ENCODE results near the gene TNIK.

TNIK gene

GRCh38 chr3:171218069-171218468 lies 242.1 kb downstream of the TNIK start:
- no peak for DNase-seq

DNA sequence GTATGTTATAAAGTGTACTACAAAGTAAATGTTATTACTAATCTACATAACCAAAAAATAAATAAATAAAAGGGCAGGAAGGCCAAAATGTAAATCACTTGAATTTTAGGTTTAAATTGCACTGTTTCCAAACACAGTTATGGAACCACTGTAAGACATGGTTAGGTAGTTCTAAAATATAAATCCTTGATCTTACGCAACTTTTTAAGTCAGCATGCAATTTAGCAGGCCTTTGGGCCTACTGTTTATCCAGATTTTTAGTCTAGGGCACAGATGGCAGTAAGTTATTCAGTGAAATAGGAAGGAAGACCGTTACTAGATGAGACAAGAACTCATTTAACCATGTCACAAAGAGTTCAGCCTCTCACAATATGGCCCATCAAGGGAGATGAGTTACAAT lies 246.3 kb downstream of the TNIK start:
- no peak for DNase-seq

GRCh38 chr3:171213178-171213577 lies 247.0 kb downstream of the TNIK start:
- no peak for DNase-seq

DNA sequence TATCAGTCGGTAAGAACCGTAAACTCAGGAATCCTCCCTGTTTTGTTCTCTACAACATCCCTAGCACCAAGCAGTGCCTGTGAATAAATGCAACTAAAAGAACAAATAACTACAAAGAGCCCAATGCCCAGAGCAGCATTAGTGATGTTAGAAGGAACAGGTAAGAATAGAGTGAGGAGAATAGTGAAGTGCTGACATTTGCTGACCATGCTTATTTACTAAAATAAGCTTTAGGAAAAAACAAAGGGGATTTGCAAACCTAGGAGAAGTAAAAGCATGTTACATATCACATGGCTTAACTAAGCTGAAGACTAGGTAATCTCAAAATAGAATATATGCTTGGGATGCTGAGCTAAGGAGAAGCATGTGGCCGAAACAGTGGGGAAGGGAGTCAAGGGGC lies 247.6 kb downstream of the TNIK start:
- DNase-seq, result no peak

DNA sequence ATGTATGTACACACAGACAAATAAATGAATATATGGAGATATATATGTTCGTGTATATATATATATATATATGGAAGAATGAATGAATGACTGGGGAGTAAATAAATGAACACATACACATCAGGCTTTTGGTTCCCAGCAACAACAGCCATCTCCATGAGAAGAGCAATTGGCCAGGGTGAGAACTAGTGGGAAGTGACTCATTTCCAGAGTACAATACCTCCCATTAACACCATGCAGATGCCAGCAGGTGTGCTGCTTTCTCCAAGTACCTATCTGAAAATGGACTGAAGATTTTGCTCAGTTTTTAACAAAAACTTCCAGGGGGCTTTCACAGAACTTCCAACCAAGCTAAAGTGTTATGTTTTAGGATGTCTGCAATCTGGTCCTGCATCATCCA lies 253.9 kb downstream of the TNIK start:
- no peak for DNase-seq

GRCh38 chr3:171204942-171205341 lies 255.3 kb downstream of the TNIK start:
- no peak for DNase-seq

- no peak for DNase-seq
Observed at GRCh38 chr3:171201825-171202224, 258.4 kb downstream of the TNIK start.

- no peak for DNase-seq
Observed at GRCh38 chr3:171200750-171201088, 259.5 kb downstream of the TNIK start.

- DNase-seq, result no peak
Observed at GRCh38 chr3:171200052-171200749, 260.0 kb downstream of the TNIK start.

DNA sequence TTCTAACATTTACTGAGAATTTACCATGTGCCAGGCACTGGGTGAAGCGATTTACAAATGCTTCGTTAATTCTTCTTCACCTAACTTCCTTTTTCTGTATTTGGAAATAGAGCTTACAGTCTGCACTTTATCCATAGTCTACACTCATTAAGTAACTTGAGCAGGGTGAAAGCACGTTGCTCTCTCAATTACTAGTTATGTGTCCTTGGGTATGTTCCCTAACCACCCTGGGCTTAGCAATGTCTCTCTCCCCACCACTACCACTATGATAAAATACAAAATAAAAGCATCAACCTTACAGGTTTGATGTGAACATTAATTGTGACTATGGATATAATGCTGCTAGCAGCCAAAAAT lies 260.8 kb downstream of the TNIK start:
- no peak for DNase-seq

DNA sequence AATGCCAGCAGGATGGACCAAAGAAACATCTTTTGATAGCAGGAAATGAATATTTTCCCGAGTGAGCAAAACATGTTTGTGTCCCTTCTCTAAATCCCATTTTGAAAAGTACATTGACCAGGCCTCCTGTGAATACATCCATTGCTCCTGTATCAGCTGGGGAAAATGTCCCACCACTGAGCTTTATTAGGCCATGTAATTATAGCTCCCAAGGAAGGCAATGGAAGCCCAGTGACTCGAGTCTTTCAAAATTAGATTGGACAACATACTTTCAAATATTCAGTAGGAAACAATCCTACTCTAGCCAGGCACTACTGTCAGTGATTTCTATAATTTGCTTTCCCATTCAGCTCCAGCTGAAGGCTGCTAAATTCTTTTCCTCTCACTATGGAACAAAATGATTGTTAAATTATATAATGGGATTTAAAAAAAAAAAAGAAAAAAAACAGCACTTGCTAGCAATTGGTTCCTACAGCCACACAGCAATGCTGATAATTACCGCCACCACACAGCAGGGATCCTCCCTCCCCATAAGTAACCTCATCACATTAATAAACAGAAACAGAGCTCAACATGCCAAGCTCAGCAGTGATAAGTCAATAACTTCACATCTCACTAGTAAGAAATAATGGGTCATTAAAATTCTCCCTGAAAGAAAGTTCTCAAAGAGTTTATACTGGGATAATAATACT lies 261.3 kb downstream of the TNIK start:
- no peak for DNase-seq

DNA sequence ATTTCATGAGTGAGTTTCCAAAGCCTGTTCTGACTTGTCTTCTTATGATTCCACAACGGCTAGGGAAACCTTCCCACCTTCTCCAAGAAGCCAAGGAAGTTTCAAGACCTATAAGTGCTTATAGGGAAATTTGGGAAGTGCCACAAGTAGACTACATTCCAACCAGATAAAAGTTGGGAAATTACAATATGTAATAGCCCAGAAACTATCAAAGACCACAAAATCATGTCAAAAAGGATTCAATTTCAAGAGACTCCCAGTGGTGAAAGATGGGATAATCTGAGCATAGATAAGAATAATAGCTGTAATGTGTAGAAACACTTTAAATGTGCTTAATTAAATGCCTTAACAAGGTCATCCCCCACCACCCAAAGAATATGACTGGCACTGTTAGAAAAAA lies 264.5 kb downstream of the TNIK start:
- no peak for DNase-seq

DNA sequence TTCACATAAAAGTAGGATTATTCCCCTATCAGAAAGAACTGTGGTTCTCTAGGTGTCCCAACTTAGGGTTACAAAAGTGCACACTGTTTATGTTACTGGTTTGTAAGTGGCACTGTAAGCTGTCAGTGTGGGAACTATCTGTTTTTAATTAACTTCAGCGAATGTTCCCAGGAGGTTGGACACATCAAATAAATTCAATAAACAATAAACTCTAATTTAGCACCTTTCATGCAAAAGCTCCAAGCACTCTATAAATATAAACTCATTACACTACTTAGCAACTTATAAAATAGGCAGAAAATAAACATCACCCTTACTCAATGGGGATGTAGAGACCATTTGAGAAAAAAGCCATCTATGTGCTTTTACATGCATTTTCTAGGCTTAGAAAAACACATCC lies 265.2 kb downstream of the TNIK start:
- DNase-seq, result no peak

DNA sequence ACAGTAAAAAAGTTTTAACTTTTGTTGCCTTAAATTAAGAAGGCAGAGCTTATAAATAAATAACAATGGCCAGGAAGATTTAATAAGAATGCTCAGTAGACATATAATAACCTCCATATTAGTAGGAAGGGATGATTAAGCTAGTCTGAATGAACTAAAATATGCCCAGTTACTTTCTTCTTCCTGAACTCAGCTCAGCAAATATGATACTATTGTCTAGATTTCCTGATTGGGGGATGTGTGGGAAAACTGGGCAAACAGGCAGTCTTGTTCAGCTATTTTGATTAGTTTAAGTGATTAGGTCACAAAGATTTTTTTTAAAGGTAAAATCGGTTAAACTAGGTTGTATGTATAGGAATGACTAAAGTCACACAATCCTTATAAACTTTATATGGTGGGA lies 266.5 kb downstream of the TNIK start:
- no peak for DNase-seq

- no peak for DNase-seq
Observed at GRCh38 chr3:171192176-171192854, 267.9 kb downstream of the TNIK start.

GRCh38 chr3:171190668-171191067 lies 269.5 kb downstream of the TNIK start:
- DNase-seq, result no peak

DNA sequence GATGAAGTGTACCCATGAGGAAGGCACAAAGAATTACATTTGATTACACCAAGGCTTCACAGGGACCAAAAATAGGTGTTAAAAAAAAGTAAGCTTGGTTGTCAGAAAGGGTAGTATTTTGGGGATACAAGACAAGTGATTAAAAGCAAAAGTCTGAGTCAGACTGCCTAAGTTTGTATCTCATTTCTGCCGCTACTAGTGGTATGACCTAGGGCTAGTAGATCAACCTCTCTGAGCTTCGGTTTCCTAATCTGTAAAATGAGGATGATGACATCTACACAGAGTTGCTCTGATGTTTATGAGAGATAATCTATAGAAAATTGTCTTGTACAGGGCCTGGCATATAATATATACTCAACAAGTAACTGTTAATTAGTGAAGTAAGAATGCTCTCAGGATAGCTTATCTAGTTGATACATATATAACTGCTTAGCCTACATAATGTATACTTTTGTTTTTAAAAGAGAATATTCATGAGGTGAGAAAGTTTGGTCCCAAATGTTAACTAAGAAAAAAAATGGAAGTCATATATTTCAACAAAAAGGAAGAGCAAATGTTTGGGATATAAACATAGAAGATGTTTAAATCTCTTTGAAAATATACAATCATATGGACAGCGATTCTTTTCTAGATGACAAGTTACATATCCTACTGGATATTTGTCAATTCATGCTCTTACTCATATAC lies 270.7 kb downstream of the TNIK start:
- no peak for DNase-seq

DNA sequence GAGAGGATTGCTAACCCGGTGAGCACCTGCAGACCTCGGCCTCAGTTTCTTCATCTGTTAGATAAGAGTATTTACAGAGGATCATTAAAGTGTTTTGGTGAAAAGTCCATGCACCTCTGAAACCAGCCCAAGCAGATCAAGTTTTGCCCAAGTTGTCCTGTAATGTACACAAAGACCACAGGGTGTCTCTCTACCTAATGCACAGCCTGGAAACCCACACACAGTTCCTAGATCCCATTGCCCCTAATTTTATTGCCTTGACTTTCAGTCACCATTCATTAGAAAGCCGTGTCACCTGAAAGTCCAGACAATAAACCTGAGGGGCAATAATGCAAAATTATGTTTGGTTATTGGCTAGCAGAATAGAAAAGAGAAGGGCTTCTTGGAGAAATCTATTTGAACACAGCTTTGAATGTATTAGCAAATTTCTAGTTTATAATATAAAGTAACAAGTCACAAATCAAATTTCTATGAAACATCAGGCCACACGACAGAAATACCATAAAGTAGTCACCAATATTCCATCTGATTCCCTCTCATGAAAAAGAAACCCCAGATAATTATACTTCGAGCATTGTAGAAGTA lies 272.4 kb downstream of the TNIK start:
- DNase-seq, result peak in 2 of 6 experiments; percentile 20 to 48

DNA sequence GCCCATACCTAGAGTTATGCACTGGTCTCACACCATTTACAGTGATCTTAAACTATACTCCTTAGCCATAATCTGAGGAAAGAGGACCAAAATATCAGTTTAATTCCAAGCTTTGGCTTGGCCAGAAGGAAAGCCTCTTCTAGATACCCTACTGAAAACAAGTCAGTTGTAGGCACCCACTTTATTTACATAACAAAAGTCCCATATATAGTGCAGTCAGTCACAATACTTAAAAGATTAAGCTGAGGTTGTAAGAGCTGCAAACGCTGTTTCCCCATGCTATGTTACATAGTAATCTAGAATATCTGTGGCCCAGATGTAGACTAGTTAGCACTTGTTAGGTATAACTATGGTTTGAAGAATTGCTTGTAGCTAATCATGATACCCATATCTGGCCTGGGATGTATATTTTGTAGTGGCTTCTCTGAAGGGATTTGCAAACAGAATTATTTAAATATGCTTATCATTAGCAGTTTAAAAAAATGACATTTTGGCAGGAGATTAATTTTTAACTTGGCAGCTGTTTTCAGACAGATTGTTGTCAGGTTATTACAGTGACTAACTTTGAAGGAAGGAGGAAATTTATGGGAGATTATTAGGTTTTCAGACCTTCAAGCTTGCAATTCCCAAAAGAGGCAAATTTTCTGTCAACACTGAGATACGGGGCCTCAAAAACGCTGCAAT lies 273.2 kb downstream of the TNIK start:
- DNase-seq, result no peak

DNA sequence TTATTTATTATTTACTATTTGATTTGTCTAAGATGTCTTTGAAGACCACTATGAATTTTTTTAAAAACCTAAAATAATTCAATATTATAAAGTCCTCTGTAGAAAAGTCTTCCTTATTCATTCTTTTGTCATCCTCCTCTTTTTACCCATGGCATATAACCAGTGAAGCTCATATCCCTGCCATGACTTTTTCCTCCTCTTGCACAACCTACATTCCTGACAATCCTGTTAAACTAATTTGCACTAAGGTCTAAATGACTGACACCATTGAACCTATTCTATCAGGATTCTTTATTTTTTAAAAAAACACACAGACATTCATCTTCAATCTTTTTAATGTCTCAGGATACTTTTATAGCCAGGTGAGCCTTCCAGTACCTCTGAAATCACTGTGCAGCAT lies 273.8 kb downstream of the TNIK start:
- DNase-seq, result no peak

DNA sequence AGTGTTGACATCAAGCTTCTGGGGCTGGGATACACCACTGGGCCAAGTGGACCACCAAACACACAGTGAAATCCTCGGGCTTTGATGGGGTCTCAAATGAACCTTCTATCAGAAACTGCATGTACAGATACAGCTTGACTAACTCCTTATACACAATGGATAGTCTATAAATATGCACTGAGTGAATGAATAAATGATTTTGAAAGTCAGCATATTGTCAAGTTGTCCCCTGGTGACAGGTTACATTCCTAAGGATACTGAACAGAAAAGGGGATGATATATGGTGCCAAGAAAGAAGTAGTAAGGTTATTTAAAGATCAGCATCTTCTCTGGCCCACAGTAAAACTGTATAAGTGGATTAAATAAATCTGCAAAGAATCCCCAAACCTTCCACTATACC lies 274.2 kb downstream of the TNIK start:
- no peak for DNase-seq

DNA sequence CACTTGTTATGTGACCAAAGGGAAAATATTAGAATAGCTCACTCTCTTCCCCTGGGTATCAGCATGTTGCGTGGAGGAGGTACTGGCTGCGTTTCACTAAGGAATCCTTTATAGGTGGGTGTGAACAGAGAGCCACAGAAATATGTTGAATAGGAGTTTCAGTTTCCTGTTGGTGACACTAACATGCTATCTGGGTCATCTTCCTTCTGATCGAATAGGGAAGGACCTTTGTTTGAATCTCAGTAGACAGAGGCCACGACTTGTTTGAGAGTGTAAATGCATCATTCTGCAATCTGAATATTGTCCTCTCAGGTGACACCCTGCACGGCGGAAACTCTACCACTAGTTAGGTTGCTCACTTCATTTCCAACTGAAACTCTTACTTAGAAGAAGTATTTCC lies 275.8 kb downstream of the TNIK start:
- no peak for DNase-seq

- no peak for DNase-seq
Observed at GRCh38 chr3:171183042-171183441, 277.2 kb downstream of the TNIK start.

Data from stimulated activated naive CD4-positive, alpha-beta T cell (primary cell).